ENCODE measurements around the gene TP53TG3E. TPM values are rescaled to one million over a fixed set of nuclear protein-coding genes. Genes with fewer than 3 reads are reported as not detected.
"Not testable (repeated sequence)": the region's sequence is repeated elsewhere in the genome, so short reads cannot be mapped to it uniquely, and the experiment has no call there.

Gene TP53TG3E, protein sequence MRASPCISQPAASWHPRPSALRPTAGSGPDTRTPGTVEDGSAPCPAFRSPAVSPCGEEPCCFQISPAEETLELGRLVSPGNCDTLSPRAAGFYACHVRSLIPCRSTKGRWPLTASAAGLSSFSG
- total RNA-seq (2014; rRNA removed; shearing (Covaris generic); ENCODE audit: low replicate concordance), result not detected in 2 replicates

GRCh38 chr16:33304006-33304405, at the start of gene TP53TG3E:
Gene TP53TG3E, plus strand, starts transcription at chr16:33304306. Its CDS starts 68 bp downstream, at chr16:33304374.
- not testable (repeated sequence) for H3K4me3 ChIP-seq, H3K27me3 ChIP-seq, H3K36me3 ChIP-seq, H3K9me3 ChIP-seq, DNase-seq

DNA sequence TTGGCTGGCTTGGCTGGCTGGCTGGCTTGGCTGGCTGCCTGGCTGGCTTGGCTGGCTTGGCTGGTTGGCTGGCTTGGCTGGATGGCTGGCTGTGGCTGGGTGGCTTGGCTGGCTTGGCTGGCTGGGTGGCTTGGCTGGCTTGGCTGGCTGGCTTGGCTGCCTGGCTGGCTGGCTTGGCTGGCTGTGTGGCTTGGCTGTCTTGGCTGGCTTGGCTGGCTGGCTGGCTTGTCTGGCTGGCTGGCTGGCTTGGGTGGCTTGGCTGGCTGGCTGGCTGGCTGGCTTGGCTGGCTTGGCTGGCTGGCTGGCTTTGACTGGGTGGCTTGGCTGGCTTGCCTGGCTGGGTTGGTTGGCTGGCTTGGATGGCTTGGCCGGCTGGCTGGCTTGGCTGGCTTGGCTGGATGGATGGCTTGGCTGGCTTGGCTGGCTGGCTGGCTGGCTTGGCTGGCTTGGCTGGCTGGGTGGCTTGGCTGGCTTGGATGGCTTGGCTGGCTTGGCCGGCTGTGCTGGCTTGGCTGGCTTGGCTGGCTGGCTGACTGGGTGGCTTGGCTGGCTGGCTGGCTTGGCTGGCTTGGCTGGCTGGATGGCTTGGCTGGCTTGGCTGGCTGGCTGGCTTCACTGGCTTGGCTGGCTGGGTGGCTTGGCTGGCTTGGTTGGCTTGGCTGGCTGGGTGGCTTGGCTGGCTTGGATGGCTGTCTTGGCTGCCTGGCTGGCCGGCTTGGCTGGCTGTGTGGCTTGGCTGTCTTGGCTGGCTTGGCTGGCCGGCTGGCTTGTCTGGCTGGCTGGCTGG, 32.3 kb downstream of the TP53TG3E start:
- H3K9me3 ChIP-seq, H3K36me3 ChIP-seq, H3K27me3 ChIP-seq, H3K4me3 ChIP-seq, DNase-seq: not testable (repeated sequence)

DNA sequence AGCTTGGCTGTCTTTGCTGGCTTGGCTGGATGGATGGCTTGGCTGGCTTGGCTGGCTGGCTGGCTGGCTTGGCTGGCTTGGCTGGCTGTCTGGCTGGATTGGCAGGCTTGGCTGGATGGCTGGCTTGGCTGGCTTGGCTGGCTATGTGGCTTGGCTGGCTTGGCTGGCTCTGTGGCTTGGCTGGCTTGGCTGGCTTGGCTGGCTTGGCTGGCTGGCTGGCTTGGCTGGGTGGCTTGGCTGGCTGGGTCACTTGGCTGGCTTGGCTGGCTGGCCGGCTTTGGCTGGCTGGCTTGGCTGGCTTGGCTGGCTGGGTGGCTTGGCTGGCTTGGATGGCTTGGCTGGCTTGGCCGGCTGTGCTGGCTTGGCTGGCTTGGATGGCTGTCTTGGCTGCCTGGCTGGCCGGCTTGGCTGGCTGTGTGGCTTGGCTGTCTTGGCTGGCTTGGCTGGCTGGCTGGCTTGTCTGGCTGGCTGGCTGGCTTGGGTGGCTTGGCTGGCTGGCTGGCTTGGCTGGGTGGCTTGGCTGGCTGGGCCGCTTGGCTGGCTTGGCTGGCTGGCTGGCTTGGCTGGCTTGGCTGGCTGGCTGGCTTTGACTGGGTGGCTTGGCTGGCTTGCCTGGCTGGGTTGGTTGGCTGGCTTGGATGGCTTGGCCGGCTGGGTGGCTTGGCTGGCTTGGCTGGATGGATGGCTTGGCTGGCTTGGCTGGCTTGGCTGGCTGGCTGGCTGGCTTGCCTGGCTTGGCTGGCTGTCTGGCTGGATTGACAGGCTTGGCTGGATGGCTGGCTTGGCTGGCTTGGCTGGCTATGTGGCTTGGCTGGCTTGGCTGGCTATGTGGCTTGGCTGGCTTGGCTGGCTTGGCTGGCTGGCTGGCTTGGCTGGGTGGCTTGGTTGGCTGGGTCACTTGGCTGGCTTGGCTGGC, 33.8 kb downstream of the TP53TG3E start:
- not testable (repeated sequence) for DNase-seq, H3K4me3 ChIP-seq

GRCh38 chr16:33338543-33338951, 34.4 kb downstream of the TP53TG3E start:
- H3K27me3 ChIP-seq, H3K36me3 ChIP-seq, H3K4me3 ChIP-seq, H3K9me3 ChIP-seq, DNase-seq: not testable (repeated sequence)

More for the DNA sequence above, 33.8 kb downstream of the TP53TG3E start:
- H3K36me3 ChIP-seq, H3K9me3 ChIP-seq, H3K27me3 ChIP-seq: not testable (repeated sequence)

DNA sequence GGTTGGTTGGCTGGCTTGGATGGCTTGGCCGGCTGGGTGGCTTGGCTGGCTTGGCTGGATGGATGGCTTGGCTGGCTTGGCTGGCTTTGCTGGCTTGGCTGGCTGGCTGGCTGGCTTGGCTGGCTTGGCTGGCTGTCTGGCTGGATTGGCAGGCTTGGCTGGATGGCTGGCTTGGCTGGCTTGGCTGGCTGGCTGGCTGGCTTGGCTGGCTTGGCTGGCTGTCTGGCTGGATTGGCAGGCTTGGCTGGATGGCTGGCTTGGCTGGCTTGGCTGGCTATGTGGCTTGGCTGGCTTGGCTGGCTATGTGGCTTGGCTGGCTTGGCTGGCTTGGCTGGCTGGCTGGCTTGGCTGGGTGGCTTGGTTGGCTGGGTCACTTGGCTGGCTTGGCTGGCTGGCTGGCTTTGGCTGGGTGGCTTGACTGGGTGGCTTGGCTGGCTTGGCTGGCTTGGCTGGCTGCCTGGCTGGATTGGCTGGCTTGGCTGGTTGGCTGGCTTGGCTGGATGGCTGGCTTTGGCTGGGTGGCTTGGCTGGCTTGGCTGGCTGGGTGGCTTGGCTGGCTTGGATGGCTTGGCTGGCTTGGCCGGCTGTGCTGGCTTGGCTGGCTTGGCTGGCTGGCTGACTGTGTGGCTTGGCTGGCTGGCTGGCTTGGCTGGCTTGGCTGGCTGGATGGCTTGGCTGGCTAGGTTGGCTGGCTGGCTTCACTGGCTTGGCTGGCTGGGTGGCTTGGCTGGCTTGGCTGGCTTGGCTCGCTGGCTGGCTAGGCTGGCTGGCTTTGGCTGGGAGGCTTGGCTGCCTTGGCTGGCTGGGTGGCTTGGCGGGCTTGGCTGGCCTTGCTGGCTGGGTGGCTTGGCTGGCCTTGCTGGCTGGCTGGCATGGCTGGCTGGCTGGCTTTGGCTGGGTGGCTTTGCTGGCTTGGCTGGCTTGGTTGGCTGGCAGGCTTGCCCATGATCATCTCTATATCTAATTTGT, 35.3 kb downstream of the TP53TG3E start:
- H3K9me3 ChIP-seq, H3K4me3 ChIP-seq, H3K27me3 ChIP-seq, H3K36me3 ChIP-seq, DNase-seq: not testable (repeated sequence)

Other genes with a start within 250 kb of the TP53TG3E start
- gene TP53TG3C, start 110.1 kb upstream of the TP53TG3E start, total RNA-seq (2014; rRNA removed; shearing (Covaris generic); ENCODE audit: low replicate concordance), result 1.1 TPM in 1 of 2 replicates, not detected in the other
- gene TP53TG3B, start 56.5 kb downstream of the TP53TG3E start, total RNA-seq (2014; rRNA removed; shearing (Covaris generic); ENCODE audit: low replicate concordance), result 0.22 and 1.4 TPM in 2 replicates
- gene TP53TG3F, start 155.3 kb downstream of the TP53TG3E start, total RNA-seq (2014; rRNA removed; shearing (Covaris generic); ENCODE audit: low replicate concordance), result not detected in 2 replicates

Measured in MG63 (cell line).